IMR-90 (cell line): ENCODE results near the gene SSPN. TPM values are rescaled to one million over a fixed set of nuclear protein-coding genes. Genes with fewer than 3 reads are reported as not detected.

Experiments
- ATAC-seq: fragments of 200-7000 bp; cut with Tn5 transposase; 2 replicates; pipeline ENCODE4 v1.9.1; 2020; ENCODE audit warnings: low read depth, mild to moderate bottlenecking, moderate library complexity
- BruUV-seq: library from RNA; stranded (reverse); fragments of 400-500 nt; replicated peaks from 2 replicates; lab custom pipeline; 2021; lab: Mats Ljungman, UMichigan
- CTCF ChIA-PET: fragments of 300-600 bp; formaldehyde crosslinking; extraction: SDS; loops from one replicate; lab custom pipeline; 2021; ENCODE audit warnings: antibody characterized with exemption; lab: Yijun Ruan, JAX
- POLR2A ChIA-PET: fragments of 300-600 bp; sonication (Branson Sonifier 250); formaldehyde crosslinking; loops from one replicate; lab custom pipeline; 2022; ENCODE audit warnings: antibody characterized with exemption; ENCODE audit not compliant: unreplicated experiment; lab: Charles Lee
- DNase-seq: peaks from one replicate; pipeline ENCODE4 v3.0.0; 2013
- H2AFZ ChIP-seq: replicated peaks from 2 replicates; pipeline ENCODE3; 2013; ENCODE audit warnings: low read length, mild to moderate bottlenecking; ENCODE audit not compliant: poor library complexity
- H2AK5ac ChIP-seq: 2 replicates; pipeline ENCODE4 v1.6.1; 2013; ENCODE audit warnings: low read depth, low read length, inconsistent platforms
- H2AK9ac ChIP-seq: replicated peaks from 2 replicates; pipeline ENCODE3; 2013; ENCODE audit warnings: mild to moderate bottlenecking, low read depth, low read length, moderate library complexity; ENCODE audit not compliant: poor library complexity
- H2BK120ac ChIP-seq: 2 replicates; pipeline ENCODE4 v1.6.1; 2013; ENCODE audit warnings: low read depth, low read length, inconsistent platforms
- H2BK15ac ChIP-seq: 3 replicates; pipeline ENCODE4 v1.6.1; 2013; ENCODE audit warnings: low read depth, low read length, inconsistent platforms
- H2BK20ac ChIP-seq: 2 replicates; pipeline ENCODE4 v1.6.1; 2013; ENCODE audit warnings: low read depth, mild to moderate bottlenecking, inconsistent platforms, low read length, moderate library complexity
- H2BK5ac ChIP-seq: 2 replicates; pipeline ENCODE4 v1.6.1; 2013; ENCODE audit warnings: mild to moderate bottlenecking, low read depth, low read length, inconsistent platforms; ENCODE audit not compliant: poor library complexity, severe bottlenecking
- H3K14ac ChIP-seq: replicated peaks from 2 replicates; pipeline ENCODE4 v1.6.1; 2013; ENCODE audit warnings: low read depth, low read length, inconsistent platforms
- H3K18ac ChIP-seq: 2 replicates; pipeline ENCODE4 v1.6.1; 2013; ENCODE audit warnings: low read depth, low read length, control low read depth
- H3K23ac ChIP-seq: 2 replicates; pipeline ENCODE4 v1.6.1; 2013; ENCODE audit warnings: low read depth, low read length, inconsistent platforms
- H3K27ac ChIP-seq: 2 replicates; pipeline ENCODE4 v1.5.1; 2013; ENCODE audit warnings: mild to moderate bottlenecking, control low read depth, low read length; ENCODE audit not compliant: insufficient read depth
- H3K27me3 ChIP-seq: 2 replicates; pipeline ENCODE4 v1.6.1; 2013; ENCODE audit warnings: low read length; ENCODE audit not compliant: control insufficient read depth, insufficient read depth
- H3K36me3 ChIP-seq: 2 replicates; pipeline ENCODE4 v1.6.1; 2013; ENCODE audit warnings: low read length, mixed read lengths; ENCODE audit not compliant: control insufficient read depth, insufficient read depth
- H3K4ac ChIP-seq: 2 replicates; pipeline ENCODE4 v1.6.1; 2013; ENCODE audit warnings: low read depth, low read length, inconsistent platforms
- H3K4me1 ChIP-seq: 2 replicates; pipeline ENCODE4 v1.6.1; 2013; ENCODE audit warnings: low read length, mixed read lengths; ENCODE audit not compliant: control insufficient read depth, insufficient read depth
- H3K4me2 ChIP-seq: 2 replicates; pipeline ENCODE4 v1.6.1; 2013; ENCODE audit warnings: low read depth, mild to moderate bottlenecking, control low read depth, low read length, moderate library complexity
- H3K4me3 ChIP-seq: 2 replicates; pipeline ENCODE4 v1.5.1; 2013; ENCODE audit warnings: low read depth, mild to moderate bottlenecking, control low read depth, low read length, moderate library complexity; ENCODE audit not compliant: insufficient read depth
- H3K56ac ChIP-seq: 2 replicates; pipeline ENCODE4 v1.6.1; 2013; ENCODE audit warnings: low read length, inconsistent platforms; ENCODE audit not compliant: insufficient read depth; ENCODE audit errors: extremely low read depth
- H3K79me1 ChIP-seq, 2 experiments: 2 replicates each; pipeline ENCODE4 v1.6.1; 2013; ENCODE audit warnings: low read length in 2 of 2, inconsistent platforms in 1 of 2, low read depth in 1 of 2
- H3K9ac ChIP-seq: 2 replicates; pipeline ENCODE4 v1.6.1; 2013; ENCODE audit warnings: low read depth, low read length, control low read depth
- H3K9me1 ChIP-seq: 2 replicates; pipeline ENCODE4 v1.6.1; 2013; ENCODE audit warnings: low read length, inconsistent platforms; ENCODE audit not compliant: insufficient read depth
- H3K9me3 ChIP-seq: 2 replicates; pipeline ENCODE4 v1.6.1; 2013; ENCODE audit warnings: low read length; ENCODE audit not compliant: control insufficient read depth, insufficient read depth
- H4K20me1 ChIP-seq: 2 replicates; pipeline ENCODE4 v1.6.1; 2013; ENCODE audit warnings: low read length, inconsistent platforms; ENCODE audit not compliant: insufficient read depth
- H4K5ac ChIP-seq: 2 replicates; pipeline ENCODE4 v1.6.1; 2013; ENCODE audit warnings: mild to moderate bottlenecking, low read depth, low read length, control low read depth
- H4K8ac ChIP-seq, 2 experiments: 2 replicates each; pipeline ENCODE4 v1.6.1; 2013; ENCODE audit warnings: low read depth in 2 of 2, low read length in 2 of 2, control low read depth in 1 of 2, inconsistent platforms in 1 of 2
- H4K91ac ChIP-seq: 2 replicates; pipeline ENCODE4 v1.6.1; 2013; ENCODE audit warnings: low read depth, low read length, inconsistent platforms; ENCODE audit not compliant: insufficient read depth
- MAFK ChIP-seq: IDR thresholded peaks from 2 replicates; pipeline ENCODE4 v1.6.1; 2012; ENCODE audit warnings: low read depth, low read length, improper control_type of control experiment
- WGBS, 2 experiments: methylation state at CpG; one replicate each; pipeline versions ENCODE4 v1.1.5 to v1.1.7; 2013; ENCODE audit warnings: missing lambda C conversion rate in 2 of 2; ENCODE audit not compliant: insufficient read length in 1 of 2; ENCODE audit errors: extremely low coverage in 2 of 2; 5-methylcytosine and 5-hydroxymethylcytosine counted together
- dilution Hi-C: fragments of 300-500 bp; cut with HindIII; formaldehyde crosslinking; loops from one replicate; pipeline ENCODE4 v1.14.3; 2018; ENCODE audit warnings: low sequenced_read_pairs; ENCODE audit not compliant: unreplicated experiment
- in situ Hi-C: fragments of 300-500 bp; cut with MboI; formaldehyde crosslinking; loops from 3 replicates; pipeline ENCODE4 v1.14.3; 2019; ENCODE audit warnings: low sequenced_read_pairs, inconsistent platforms, mixed read lengths
- intact Hi-C: fragments of 100-400 bp; cut with micrococcal nuclease; formaldehyde crosslinking; loops from 2 replicates; pipeline ENCODE4 v1.10.0; 2022
- polyA plus RNA-seq, 3 experiments: library from polyadenylated mRNA; depleted of rRNA; stranded (reverse); fragments of >200 nt; gene quantifications; 2 replicates each; pipeline ENCODE4 v1.2.3, GENCODE V29; 2012; ENCODE audit warnings: low replicate concordance in 1 of 3
- total RNA-seq: library from RNA; depleted of rRNA; stranded (reverse); fragments of >200 nt; gene quantifications from 2 replicates; pipeline ENCODE4 v1.2.3, GENCODE V29; 2012

SSPN gene
- total and polyA plus RNA-seq, 2 of the 4 experiments (the other 2 are of a cell fraction), result 3.5 to 5.6 TPM

GRCh38 chr12:26245175-26245942 is 50.0 kb downstream of the SSPN start:
- no CpG with 5 or more reads among the region's 6 CpGs for WGBS, 2 experiments
- no peak overlapping the region for H4K91ac ChIP-seq
- peaks cover 2% of the 10 kb centered on the region; the same call in 1 of the 2 replicates for H3K9me1 ChIP-seq
- no peak overlapping the region for H3K4me2 ChIP-seq
- no peak overlapping the region for H3K56ac ChIP-seq
- DNase-seq (no peak), ATAC-seq (no peak)
- no peaks in the 10 kb centered on the region for H3K79me1 ChIP-seq
- ChIA-PET POLR2A (no interaction called here), CTCF (no interaction called here)
- no peaks in the 10 kb centered on the region for H3K36me3 ChIP-seq
- H3K4me1 ChIP-seq, result no peaks in the 10 kb centered on the region
- H4K8ac ChIP-seq, result no peak overlapping the region
- H3K27ac ChIP-seq, result no peak overlapping the region
- H3K9me3 ChIP-seq, result no peaks in the 10 kb centered on the region
- H3K4ac ChIP-seq, result no peak overlapping the region
- H2BK120ac ChIP-seq, result no peak overlapping the region
- H2AK5ac ChIP-seq, result no peak overlapping the region
- H3K27me3 ChIP-seq, result peaks cover 8% of the 10 kb centered on the region
- no peak overlapping the region for H2AK9ac ChIP-seq
- H2BK15ac ChIP-seq, result no peak overlapping the region
- H4K5ac ChIP-seq, result no peak overlapping the region
- no TSS peak for BruUV-seq
- no peaks in the 10 kb centered on the region for H4K20me1 ChIP-seq
- in situ Hi-C loops (no loop called here), dilution Hi-C loops (no loop called here), intact Hi-C loops (no loop called here)
- TF ChIP-seq MAFK, result no peak
- no peak overlapping the region for H3K4me3 ChIP-seq
- no peak overlapping the region for H2BK5ac ChIP-seq
- H3K14ac ChIP-seq, result no peak overlapping the region
- no peak overlapping the region for H3K9ac ChIP-seq
- no peak overlapping the region for H3K18ac ChIP-seq
- H2AFZ ChIP-seq, result no peak overlapping the region
- no peak overlapping the region for H3K23ac ChIP-seq
- no peak overlapping the region for H2BK20ac ChIP-seq
